Smooth muscle cell (in vitro differentiated cells): Measurements from ENCODE around the gene ULK1. TPM values are rescaled to one million over a fixed set of nuclear protein-coding genes. Genes with fewer than 3 reads are reported as not detected.

Source experiments
- DNase-seq: peaks from one replicate; lab custom pipeline; 2025; ENCODE audit not compliant: unreplicated experiment; lab: John Stamatoyannopoulos, UW
- H2AFZ ChIP-seq: fragments of 200-600 bp; sonication (generic); 2 replicates; pipeline ENCODE4 v1.6.0; 2016; ENCODE audit warnings: antibody characterized with exemption, low read depth, mild to moderate bottlenecking
- H3F3A ChIP-seq: fragments of 200-600 bp; sonication (generic); 2 replicates; pipeline ENCODE4 v1.6.0; 2017; ENCODE audit warnings: antibody characterized with exemption, low read depth
- H3K27ac ChIP-seq: fragments of 200-600 bp; sonication (generic); 2 replicates; pipeline ENCODE4 v1.5.1; 2016; ENCODE audit warnings: low read depth, mild to moderate bottlenecking
- H3K27me3 ChIP-seq: fragments of 200-600 bp; sonication (generic); 2 replicates; pipeline ENCODE4 v1.6.1; 2016; ENCODE audit warnings: low read depth, mild to moderate bottlenecking
- H3K36me3 ChIP-seq: fragments of 200-600 bp; sonication (generic); 2 replicates; pipeline ENCODE4 v1.5.1; 2016; ENCODE audit warnings: low read depth
- H3K4me1 ChIP-seq: fragments of 200-600 bp; sonication (generic); 2 replicates; pipeline ENCODE4 v1.5.1; 2016; ENCODE audit warnings: low read depth
- H3K4me2 ChIP-seq: fragments of 200-600 bp; sonication (generic); 2 replicates; pipeline ENCODE4 v1.6.0; 2016; ENCODE audit warnings: mild to moderate bottlenecking
- H3K4me3 ChIP-seq: fragments of 200-600 bp; sonication (generic); 2 replicates; pipeline ENCODE4 v1.5.1; 2016; ENCODE audit warnings: mild to moderate bottlenecking
- H3K79me2 ChIP-seq: fragments of 200-600 bp; sonication (generic); 2 replicates; pipeline ENCODE4 v1.6.0; 2016; ENCODE audit warnings: low read depth, mild to moderate bottlenecking
- H3K9ac ChIP-seq: fragments of 200-600 bp; sonication (generic); 2 replicates; pipeline ENCODE4 v1.6.0; 2016; ENCODE audit warnings: low read depth
- H3K9me3 ChIP-seq: fragments of 200-600 bp; sonication (generic); replicated peaks from 2 replicates; pipeline ENCODE4 v1.5.1; 2016; ENCODE audit warnings: low read depth
- H4K20me1 ChIP-seq: fragments of 200-600 bp; sonication (generic); 2 replicates; pipeline ENCODE4 v1.6.0; 2016; ENCODE audit warnings: low read depth
- WGBS: methylation state at CpG from one replicate; pipeline ENCODE4 v1.1.7; 2016; ENCODE audit warnings: low lambda C conversion rate; 5-methylcytosine and 5-hydroxymethylcytosine counted together
- polyA plus RNA-seq: library from polyadenylated mRNA; unstranded; fragments of >200 nt; fragmentation: Nextera tagmentation; extraction: Ambion mirVana; gene quantifications from 2 replicates; pipeline ENCODE4 v1.2.1, GENCODE V29; 2016
- total RNA-seq: library from RNA; depleted of rRNA; stranded (reverse); fragments of >200 nt; gene quantifications from 2 replicates; pipeline ENCODE4 v1.2.3, GENCODE V29; 2014
- TF ChIP-seq, protein P1 (sequence below): fragments of 200-600 bp; sonication (generic); IDR thresholded peaks from 2 replicates; pipeline ENCODE4 v1.5.1; 2017; ENCODE audit warnings: borderline replicate concordance, mild to moderate bottlenecking, antibody characterized with exemption; ENCODE audit not compliant: insufficient read depth, poor library complexity, severe bottlenecking

The ULK1 gene
- total and polyA plus RNA-seq, 2 experiments from 2014 or later, result 8.5 to 10.5 TPM

DNA sequence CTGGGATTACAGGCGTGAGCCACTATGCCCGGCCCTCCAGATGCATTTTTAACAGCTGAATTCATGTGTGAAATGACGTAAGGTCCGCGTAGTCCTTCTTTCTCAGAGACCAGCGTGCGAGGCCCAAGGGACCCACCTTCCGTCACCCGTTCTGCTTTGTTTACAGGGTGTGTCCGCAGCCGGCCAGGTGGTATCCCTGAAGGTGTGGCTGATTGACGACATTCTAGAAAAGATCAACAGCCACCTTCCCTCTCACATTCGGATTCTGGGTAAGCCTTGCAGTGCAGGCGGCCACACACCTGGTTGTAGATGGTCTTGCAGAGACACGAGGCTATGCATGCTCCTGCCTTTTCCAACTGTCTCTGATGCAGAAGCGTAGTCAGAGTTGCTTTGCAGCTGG is 44.6 kb downstream of the ULK1 start:
- TF ChIP-seq, protein P1, sequence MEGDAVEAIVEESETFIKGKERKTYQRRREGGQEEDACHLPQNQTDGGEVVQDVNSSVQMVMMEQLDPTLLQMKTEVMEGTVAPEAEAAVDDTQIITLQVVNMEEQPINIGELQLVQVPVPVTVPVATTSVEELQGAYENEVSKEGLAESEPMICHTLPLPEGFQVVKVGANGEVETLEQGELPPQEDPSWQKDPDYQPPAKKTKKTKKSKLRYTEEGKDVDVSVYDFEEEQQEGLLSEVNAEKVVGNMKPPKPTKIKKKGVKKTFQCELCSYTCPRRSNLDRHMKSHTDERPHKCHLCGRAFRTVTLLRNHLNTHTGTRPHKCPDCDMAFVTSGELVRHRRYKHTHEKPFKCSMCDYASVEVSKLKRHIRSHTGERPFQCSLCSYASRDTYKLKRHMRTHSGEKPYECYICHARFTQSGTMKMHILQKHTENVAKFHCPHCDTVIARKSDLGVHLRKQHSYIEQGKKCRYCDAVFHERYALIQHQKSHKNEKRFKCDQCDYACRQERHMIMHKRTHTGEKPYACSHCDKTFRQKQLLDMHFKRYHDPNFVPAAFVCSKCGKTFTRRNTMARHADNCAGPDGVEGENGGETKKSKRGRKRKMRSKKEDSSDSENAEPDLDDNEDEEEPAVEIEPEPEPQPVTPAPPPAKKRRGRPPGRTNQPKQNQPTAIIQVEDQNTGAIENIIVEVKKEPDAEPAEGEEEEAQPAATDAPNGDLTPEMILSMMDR, result no peak
- no peak overlapping the region for H3K4me2 ChIP-seq
- no peaks in the 10 kb centered on the region for H3F3A ChIP-seq
- H4K20me1 ChIP-seq, result no peaks in the 10 kb centered on the region
- H3K36me3 ChIP-seq, result peaks cover 3% of the 10 kb centered on the region
- H3K27me3 ChIP-seq, result no peaks in the 10 kb centered on the region
- no peak overlapping the region for H3K27ac ChIP-seq
- H3K79me2 ChIP-seq, result no peaks in the 10 kb centered on the region
- H3K4me1 ChIP-seq, result no peaks in the 10 kb centered on the region
- H2AFZ ChIP-seq, result no peak overlapping the region
- WGBS, result 98% methylated on average over 16 of the region's 16 CpGs
- no peak overlapping the region for H3K4me3 ChIP-seq
- no peaks in the 10 kb centered on the region for H3K9me3 ChIP-seq
- H3K9ac ChIP-seq, result no peak overlapping the region
- no peak for DNase-seq

DNA sequence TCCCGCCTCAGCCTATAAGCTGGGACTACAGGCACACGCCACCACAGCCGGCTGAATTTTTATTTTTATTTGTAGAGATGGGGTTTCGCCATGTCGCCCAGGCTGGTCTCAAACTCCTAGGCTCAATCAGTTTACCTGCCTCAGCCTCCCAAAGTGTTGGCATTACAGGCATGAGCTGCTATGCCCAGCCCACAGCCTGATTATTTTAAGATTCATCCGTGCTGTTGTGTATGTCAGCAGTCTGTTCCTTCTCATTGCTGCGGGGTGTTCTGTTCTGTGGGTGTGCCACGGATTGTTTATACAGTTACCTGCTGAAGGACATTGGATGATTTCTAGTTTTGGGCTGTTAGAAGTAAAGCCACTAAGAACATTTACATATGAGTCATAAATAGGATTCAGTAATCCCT is 45.7 kb downstream of the ULK1 start:
- no peaks in the 10 kb centered on the region for H4K20me1 ChIP-seq
- H3K4me3 ChIP-seq, result no peak overlapping the region
- no peaks in the 10 kb centered on the region for H3K27me3 ChIP-seq
- no peak overlapping the region for H3K9ac ChIP-seq
- H3K4me1 ChIP-seq, result no peaks in the 10 kb centered on the region
- H3K4me2 ChIP-seq, result no peak overlapping the region
- H3K27ac ChIP-seq, result no peak overlapping the region
- peaks cover 3% of the 10 kb centered on the region for H3K36me3 ChIP-seq
- H3K79me2 ChIP-seq, result no peaks in the 10 kb centered on the region
- TF ChIP-seq, protein P1, result no peak
- H3K9me3 ChIP-seq, result no peaks in the 10 kb centered on the region
- no peaks in the 10 kb centered on the region for H3F3A ChIP-seq
- no peak overlapping the region for H2AFZ ChIP-seq
- WGBS, result 92% methylated on average over 8 of the region's 8 CpGs
- DNase-seq, result no peak

DNA sequence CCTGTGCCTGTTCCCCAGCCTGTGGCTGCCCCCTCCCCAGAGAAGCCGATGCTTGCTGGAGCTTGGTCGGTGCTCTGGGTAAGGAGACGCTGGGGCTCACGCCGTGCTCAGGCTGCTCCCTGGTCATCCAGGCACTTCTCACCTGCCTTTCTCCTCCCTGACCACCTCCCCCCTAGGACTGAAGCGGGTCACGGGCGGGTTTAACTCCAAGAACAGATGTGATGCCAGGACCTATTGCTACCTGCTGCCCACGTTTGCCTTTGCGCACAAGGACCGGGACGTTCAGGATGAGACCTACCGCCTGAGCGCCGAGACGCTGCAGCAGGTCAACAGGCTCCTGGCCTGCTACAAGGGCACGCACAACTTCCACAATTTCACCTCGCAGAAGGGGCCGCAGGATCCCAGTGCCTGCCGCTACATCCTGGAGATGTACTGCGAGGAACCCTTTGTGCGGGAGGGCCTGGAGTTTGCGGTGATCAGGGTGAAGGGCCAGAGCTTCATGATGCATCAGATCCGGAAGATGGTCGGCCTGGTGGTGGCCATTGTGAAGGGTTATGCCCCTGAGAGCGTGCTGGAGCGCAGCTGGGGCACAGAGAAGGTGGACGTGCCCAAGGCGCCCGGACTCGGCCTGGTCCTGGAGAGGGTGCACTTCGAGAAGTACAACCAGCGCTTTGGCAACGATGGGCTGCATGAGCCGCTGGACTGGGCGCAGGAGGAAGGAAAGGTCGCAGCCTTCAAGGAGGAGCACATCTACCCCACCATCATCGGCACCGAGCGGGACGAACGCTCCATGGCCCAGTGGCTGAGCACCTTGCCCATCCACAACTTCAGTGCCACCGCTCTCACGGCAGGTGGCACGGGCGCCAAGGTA is 46.9 kb downstream of the ULK1 start:
- H3K27me3 ChIP-seq, result no peaks in the 10 kb centered on the region
- no peaks in the 10 kb centered on the region for H3K9me3 ChIP-seq
- TF ChIP-seq, protein P1, result no peak
- H2AFZ ChIP-seq, result no peak overlapping the region
- peaks cover 3% of the 10 kb centered on the region for H3K36me3 ChIP-seq
- H3K4me3 ChIP-seq, result no peak overlapping the region
- no peaks in the 10 kb centered on the region for H3K79me2 ChIP-seq
- H3K27ac ChIP-seq, result no peak overlapping the region
- no peak overlapping the region for H3K9ac ChIP-seq
- no peaks in the 10 kb centered on the region for H4K20me1 ChIP-seq
- no peak for DNase-seq
- no peak overlapping the region for H3K4me2 ChIP-seq
- WGBS, result 98% methylated on average over 44 of the region's 46 CpGs
- H3F3A ChIP-seq, result no peaks in the 10 kb centered on the region
- H3K4me1 ChIP-seq, result no peaks in the 10 kb centered on the region

DNA sequence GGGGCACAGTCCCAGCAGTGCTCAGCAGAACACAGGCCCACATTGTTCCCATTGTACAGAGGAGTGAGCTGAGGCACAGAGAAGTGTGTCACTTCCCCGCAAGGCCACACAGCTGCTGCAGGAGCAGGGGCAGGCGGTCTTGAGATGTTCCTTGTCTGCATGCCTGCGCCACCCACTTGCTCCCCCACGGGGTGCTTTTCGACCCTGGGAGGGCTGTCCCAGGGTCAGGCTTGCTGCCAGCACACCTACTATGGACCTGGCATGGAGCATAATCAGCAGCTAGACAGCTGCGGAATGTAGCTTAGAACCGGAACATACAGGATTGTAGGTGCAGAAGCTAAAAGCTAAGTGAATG is 47.5 kb downstream of the ULK1 start:
- TF ChIP-seq, protein P1, result no peak
- no peak for DNase-seq
- no peaks in the 10 kb centered on the region for H3F3A ChIP-seq
- no peak overlapping the region for H3K9ac ChIP-seq
- no peaks in the 10 kb centered on the region for H4K20me1 ChIP-seq
- H2AFZ ChIP-seq, result no peak overlapping the region
- no peak overlapping the region for H3K4me3 ChIP-seq
- WGBS, result 97% methylated on average over 7 of the region's 7 CpGs
- no peak overlapping the region for H3K27ac ChIP-seq
- H3K36me3 ChIP-seq, result peaks cover 3% of the 10 kb centered on the region
- H3K9me3 ChIP-seq, result no peaks in the 10 kb centered on the region
- no peaks in the 10 kb centered on the region for H3K79me2 ChIP-seq
- H3K4me2 ChIP-seq, result no peak overlapping the region
- no peaks in the 10 kb centered on the region for H3K4me1 ChIP-seq
- H3K27me3 ChIP-seq, result no peaks in the 10 kb centered on the region
